Naive thymus-derived CD4-positive, alpha-beta T cell (primary cell): Measurements from ENCODE around the gene LTA. TPM values are rescaled to one million over a fixed set of nuclear protein-coding genes. Genes with fewer than 3 reads are reported as not detected.

Experiments
- ATAC-seq: fragments of 150-1000 bp; cut with Tn5 transposase; 2 replicates; pipeline ENCODE4 v1.10.0; 2021; ENCODE audit warnings: mild to moderate bottlenecking, moderate library complexity
- CTCF ChIA-PET: fragments of 350-600 bp; sonication (Branson Sonifier 250); formaldehyde crosslinking; loops from one replicate; lab custom pipeline; 2021; ENCODE audit warnings: antibody characterized with exemption; lab: Charles Lee
- POLR2A ChIA-PET: fragments of 350-600 bp; sonication (Branson Sonifier 250); formaldehyde crosslinking; loops from one replicate; lab custom pipeline; 2021; ENCODE audit warnings: antibody characterized with exemption, inconsistent platforms; lab: Charles Lee
- DNase-seq, 9 donors: peaks; one replicate each; pipeline versions ENCODE4 v3.0.0 to v3.0.0-alpha.2; 2020 to 2022; ENCODE audit warnings: mixed read lengths in 1 of 9
- H3K27ac ChIP-seq: one replicate; pipeline ENCODE4 v1.7.0; 2013; ENCODE audit warnings: mild to moderate bottlenecking, low read depth, low read length, moderate library complexity
- H3K27me3 ChIP-seq, 2 donors: one replicate each; pipeline ENCODE4 v1.7.0; 2013; ENCODE audit warnings: low read length in 2 of 2, mild to moderate bottlenecking in 2 of 2, moderate library complexity in 2 of 2; ENCODE audit not compliant: control insufficient read depth in 2 of 2, insufficient read depth in 2 of 2
- H3K36me3 ChIP-seq, 3 experiments: 1 replicate in 2 of 3; 2 replicates in 1 of 3; pipeline ENCODE4 v1.7.0; 2013; ENCODE audit warnings: low read length in 3 of 3, mild to moderate bottlenecking in 3 of 3, moderate library complexity in 1 of 3; ENCODE audit not compliant: insufficient read depth in 3 of 3, control insufficient read depth in 2 of 3
- H3K4me1 ChIP-seq, 2 donors: one replicate each; pipeline ENCODE4 v1.7.0; 2013; ENCODE audit warnings: low read length in 2 of 2, mild to moderate bottlenecking in 2 of 2, moderate library complexity in 1 of 2; ENCODE audit not compliant: control insufficient read depth in 2 of 2, insufficient read depth in 2 of 2
- H3K4me3 ChIP-seq: 2 replicates; pipeline ENCODE4 v1.7.0; 2013; ENCODE audit warnings: mild to moderate bottlenecking, low read length
- H3K9me3 ChIP-seq, 3 experiments: 1 replicate in 2 of 3; 2 replicates in 1 of 3; pipeline ENCODE4 v1.7.0; 2013; ENCODE audit warnings: low read length in 3 of 3; ENCODE audit not compliant: control insufficient read depth in 2 of 3
- H3K27ac Mint-ChIP-seq, 9 donors: one replicate each; pipeline ENCODE4 v1.8.0; 2020 to 2022; ENCODE audit warnings: mixed read lengths in 9 of 9, mild to moderate bottlenecking in 8 of 9, moderate library complexity in 5 of 9, inconsistent platforms in 2 of 9
- H3K27me3 Mint-ChIP-seq, 5 donors: one replicate each; pipeline ENCODE4 v1.8.0; 2021 to 2022; ENCODE audit warnings: mixed read lengths in 5 of 5, mild to moderate bottlenecking in 1 of 5
- H3K36me3 Mint-ChIP-seq, 5 donors: one replicate each; pipeline ENCODE4 v1.8.0; 2020 to 2022; ENCODE audit warnings: mixed read lengths in 5 of 5, mild to moderate bottlenecking in 3 of 5, inconsistent platforms in 1 of 5
- H3K4me1 Mint-ChIP-seq, 7 donors: one replicate each; pipeline ENCODE4 v1.8.0; 2020 to 2022; ENCODE audit warnings: mixed read lengths in 7 of 7, mild to moderate bottlenecking in 3 of 7, inconsistent platforms in 1 of 7
- H3K4me3 Mint-ChIP-seq, 10 donors: one replicate each; pipeline ENCODE4 v1.8.0; 2020 to 2022; ENCODE audit warnings: mild to moderate bottlenecking in 10 of 10, mixed read lengths in 10 of 10, moderate library complexity in 6 of 10, inconsistent platforms in 2 of 10
- H3K9me3 Mint-ChIP-seq, 11 donors: one replicate each; pipeline ENCODE4 v1.8.0; 2020 to 2022; ENCODE audit warnings: mixed read lengths in 11 of 11, mild to moderate bottlenecking in 4 of 11, inconsistent platforms in 1 of 11, moderate library complexity in 1 of 11
- intact Hi-C, 2 donors: fragments of 100-400 bp; cut with micrococcal nuclease; formaldehyde crosslinking; loops; one replicate each; pipeline ENCODE4 v1.15.1; 2023
- polyA plus RNA-seq, 2 donors: library from polyadenylated mRNA; unstranded; fragments of 300-500 nt; fragmentation: Illumina TruSeq; gene quantifications; one replicate each; pipeline ENCODE4 v1.2.3, GENCODE V29; 2021
- total RNA-seq, 6 experiments: library from RNA in 5 of 6; stranded (reverse) in 5 of 6; gene quantifications; 1 replicate in 5 of 6; 2 replicates in 1 of 6; pipeline ENCODE4 v1.2.3 and lab custom pipeline; 2021 to 2026

Gene LTA
- total and polyA plus RNA-seq, 7 experiments from 2014 or later = 12.3 to 110 (median 20.7) TPM

GRCh38 chr6:31576897-31577578 is 4.9 kb downstream of the LTA start:
- CTCF ChIA-PET = interaction anchor here (0.9 to 18.2 kb wide), 8 partner anchors 8 to 82 kb away, joined by 3 to 687 read pairs (median 6); partner anchors contain the start of genes ATP6V1G2, LST1, LTB and NCR3
- ATAC-seq = no peak

GRCh38 chr6:31577579-31577966 is 5.5 kb downstream of the LTA start:
- H3K27ac Mint-ChIP-seq = peak overlapping the region in 8 of 9 donors; percentile 93 to 99 (median 98)
- H3K9me3 Mint-ChIP-seq = no peaks in the 10 kb centered on the region
- Histone ChIP-seq H3K4me1 (peaks cover 50 to 58% of the 10 kb centered on the region in 2 donors), H3K27ac (peak overlapping the region; percentile 97), H3K27me3 (no peaks in the 10 kb centered on the region), H3K36me3 (peaks cover 4 to 20% (median 5%) of the 10 kb centered on the region in 3 experiments), H3K4me3 (peak overlapping the region; percentile 77), H3K9me3 (no peaks in the 10 kb centered on the region)
- H3K36me3 Mint-ChIP-seq = peaks cover 11 to 68% (median 16%) of the 10 kb centered on the region in 5 donors
- peaks cover 57 to 83% (median 75%) of the 10 kb centered on the region in 7 donors for H3K4me1 Mint-ChIP-seq
- DNase-seq (no peak), ATAC-seq (no peak)
- H3K27me3 Mint-ChIP-seq = peaks cover 0 to 3% (median 0%) of the 10 kb centered on the region in 5 donors
- intact Hi-C loops = loop anchor here in 1 of 2 donors (5.0 kb wide), 1 partner anchor 160 kb away; the partner anchor contains the start of gene CLIC1
- peak overlapping the region; percentile 85 to 99 (median 93) for H3K4me3 Mint-ChIP-seq
- ChIA-PET CTCF (interaction anchor here (0.9 to 18.2 kb wide), 5 partner anchors 7 to 27 kb away, joined by 3 to 687 read pairs (median 41); partner anchors contain the start of genes ATP6V1G2, LST1, LTB and NCR3), POLR2A (interaction anchor here (53.8 to 66.4 kb wide), 2 partner anchors 13 to 18 kb away, joined by 3078 read pairs; partner anchors contain the start of genes AIF1, ATP6V1G2, DDX39B and LST1)

More at GRCh38 chr6:31576897-31577578, 4.9 kb downstream of the LTA start:
- Mint-ChIP-seq H3K4me1 (peaks cover 54 to 84% (median 76%) of the 10 kb centered on the region in 7 donors), H3K4me3 (peak overlapping the region; percentile 85 to 99 (median 93)), H3K36me3 (peaks cover 11 to 69% (median 16%) of the 10 kb centered on the region in 5 donors), H3K27ac (peak overlapping the region; percentile 93 to 99 (median 99)), H3K27me3 (peaks cover 0 to 3% (median 0%) of the 10 kb centered on the region in 5 donors), H3K9me3 (no peaks in the 10 kb centered on the region)
- H3K9me3 ChIP-seq = no peaks in the 10 kb centered on the region
- peaks cover 50 to 56% of the 10 kb centered on the region in 2 donors for H3K4me1 ChIP-seq
- POLR2A ChIA-PET = interaction anchor here (0.7 to 66.4 kb wide), 4 partner anchors 13 to 82 kb away, joined by 3 to 3078 read pairs (median 1544); partner anchors contain the start of genes AIF1, ATP6V1G2, BAG6 and DDX39B
- H3K36me3 ChIP-seq = peaks cover 4 to 19% (median 5%) of the 10 kb centered on the region in 3 experiments
- H3K27me3 ChIP-seq = no peaks in the 10 kb centered on the region
- H3K4me3 ChIP-seq = peak overlapping the region; percentile 77
- H3K27ac ChIP-seq = peak overlapping the region; percentile 97
- intact Hi-C loops = loop anchor here in 1 of 2 donors (1.0 to 5.0 kb wide), 2 partner anchors 9 to 160 kb away; partner anchors contain the start of gene CLIC1
- DNase-seq = peak in 1 of 9 donors; percentile 65

- H3K4me1 Mint-ChIP-seq = peaks cover 56 to 81% (median 72%) of the 10 kb centered on the region in 7 donors
- H3K36me3 Mint-ChIP-seq = peaks cover 11 to 71% (median 19%) of the 10 kb centered on the region in 5 donors
- H3K4me3 ChIP-seq = peak overlapping the region; percentile 25
- H3K9me3 Mint-ChIP-seq = no peaks in the 10 kb centered on the region
- H3K9me3 ChIP-seq = no peaks in the 10 kb centered on the region
- peaks cover 0 to 3% (median 0%) of the 10 kb centered on the region in 5 donors for H3K27me3 Mint-ChIP-seq
- peak overlapping the region; percentile 80 to 100 (median 99) for H3K4me3 Mint-ChIP-seq
- DNase-seq = no peak
- peak overlapping the region; percentile 94 to 100 (median 97) for H3K27ac Mint-ChIP-seq
- ChIA-PET CTCF (interaction anchor here (0.6 to 18.2 kb wide), 5 partner anchors 7 to 163 kb away, joined by 3 to 687 read pairs (median 41); partner anchors contain the start of genes ATP6V1G2, LST1, LTB and NCR3), POLR2A (interaction anchor here (0.6 to 66.4 kb wide), 5 partner anchors 14 to 907 kb away, joined by 3 to 3078 read pairs (median 36); partner anchors contain the start of genes AIF1, ATP6V1G2, C6orf47 and DDX39B)
- peaks cover 4 to 20% (median 5%) of the 10 kb centered on the region in 3 experiments for H3K36me3 ChIP-seq
- peak overlapping the region; percentile 97 for H3K27ac ChIP-seq
- H3K4me1 ChIP-seq = peaks cover 49 to 56% of the 10 kb centered on the region in 2 donors
- no peak for ATAC-seq
- H3K27me3 ChIP-seq = no peaks in the 10 kb centered on the region
- intact Hi-C loops = loop anchor here in 1 of 2 donors (5.0 kb wide), 1 partner anchor 159 kb away; the partner anchor contains the start of gene CLIC1
Measured at GRCh38 chr6:31578184-31579118, 6.4 kb downstream of the LTA start.

DNA sequence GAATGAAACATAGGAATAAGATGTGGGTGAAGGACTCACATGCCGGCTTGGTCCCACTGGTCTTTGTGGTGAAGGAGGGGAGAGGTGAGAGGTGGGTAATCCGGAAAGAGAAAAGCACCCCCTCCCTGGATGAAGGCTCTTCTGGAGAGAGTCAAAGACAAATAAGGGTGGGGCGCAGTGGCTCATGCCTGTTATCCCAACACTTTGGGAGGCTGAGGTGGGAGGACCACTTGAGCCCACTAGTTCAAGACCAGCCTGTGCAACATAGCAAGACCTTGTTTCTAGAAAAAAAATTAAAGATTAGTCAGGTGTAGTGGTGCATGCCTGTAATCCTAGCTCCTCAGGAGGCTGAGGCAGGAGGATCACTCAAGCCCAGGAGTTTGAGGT is 7.0 kb downstream of the LTA start:
- Histone ChIP-seq H3K27me3 (no peaks in the 10 kb centered on the region), H3K4me3 (peak overlapping the region; percentile 97), H3K36me3 (peaks cover 4 to 20% (median 5%) of the 10 kb centered on the region in 3 experiments), H3K9me3 (no peaks in the 10 kb centered on the region), H3K27ac (peak overlapping the region; percentile 97), H3K4me1 (peaks cover 50 to 56% of the 10 kb centered on the region in 2 donors)
- Mint-ChIP-seq H3K27me3 (peaks cover 0 to 3% (median 0%) of the 10 kb centered on the region in 5 donors), H3K9me3 (no peaks in the 10 kb centered on the region), H3K4me1 (peaks cover 52 to 80% (median 68%) of the 10 kb centered on the region in 7 donors), H3K36me3 (peaks cover 11 to 68% (median 17%) of the 10 kb centered on the region in 5 donors), H3K4me3 (peak overlapping the region; percentile 80 to 100 (median 99)), H3K27ac (peak overlapping the region; percentile 94 to 100 (median 97))
- DNase-seq = no peak
- CTCF ChIA-PET = interaction anchor here (4.2 to 18.2 kb wide), 3 partner anchors 9 to 28 kb away, joined by 22 to 687 read pairs (median 298); partner anchors contain the start of genes ATP6V1G2, NCR3 and NFKBIL1
- POLR2A ChIA-PET = interaction anchor here (0.9 to 66.4 kb wide), 6 partner anchors 15 to 115 kb away, joined by 3 to 3078 read pairs (median 22); partner anchors contain the start of genes AIF1, ATP6V1G2, C6orf47 and DDX39B
- intact Hi-C loops = loop anchor here in 1 of 2 donors (5.0 kb wide), 1 partner anchor 158 kb away; the partner anchor contains the start of gene CLIC1
- ATAC-seq = no peak

DNA sequence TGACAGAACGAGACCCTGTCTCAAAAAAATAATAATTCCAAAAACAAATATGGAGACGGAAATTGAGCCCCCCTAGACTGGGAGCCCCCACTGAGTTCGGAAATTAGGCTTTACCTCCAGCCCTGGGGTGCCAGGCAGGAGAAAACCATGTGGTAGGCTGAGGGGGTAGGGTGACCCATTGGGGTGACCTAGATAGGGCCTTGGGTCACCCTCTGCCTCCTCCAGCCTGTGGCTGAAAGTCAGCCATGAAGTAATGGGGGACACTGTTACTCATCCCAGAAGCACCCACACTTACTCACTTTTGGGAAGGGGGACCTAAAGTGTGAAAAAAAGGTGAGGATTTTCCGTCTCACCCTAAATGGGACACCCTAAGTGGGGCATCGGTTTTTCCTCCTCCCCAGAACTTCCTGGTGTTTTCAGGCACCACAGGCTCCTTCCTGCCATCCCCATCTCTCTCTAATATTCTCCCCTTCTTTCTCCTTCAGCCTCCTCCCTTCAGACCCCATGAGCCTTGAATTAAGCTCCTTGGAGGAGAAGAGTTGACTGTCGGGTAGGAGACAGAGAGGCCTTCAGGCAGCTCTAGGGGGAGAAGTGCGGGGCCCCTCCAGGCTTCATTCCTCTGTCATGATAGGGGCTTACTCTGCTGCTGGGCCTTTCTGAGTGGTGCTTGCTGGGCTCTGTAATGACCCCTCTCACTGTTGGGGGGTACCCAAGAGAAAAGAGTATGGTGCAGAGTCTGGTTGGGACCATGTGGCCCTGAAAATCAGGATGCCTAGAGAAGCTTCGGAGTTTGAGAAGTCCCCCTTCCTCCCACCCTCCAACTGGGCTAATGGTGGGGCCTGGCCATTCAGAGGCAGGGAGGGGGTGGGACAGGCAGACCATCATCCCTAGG is 7.7 kb downstream of the LTA start:
- peak overlapping the region; percentile 88 to 100 (median 99) for H3K4me3 Mint-ChIP-seq
- ChIA-PET CTCF (interaction anchor here (0.6 to 18.2 kb wide), 11 partner anchors 9 to 251 kb away, joined by 3 to 687 read pairs (median 6); partner anchors contain the start of genes ATP6V1G2, DDX39B, NCR3 and NFKBIL1), POLR2A (interaction anchor here (0.6 to 66.4 kb wide), 13 partner anchors 16 to 1236 kb away, joined by 3 to 3078 read pairs (median 4); partner anchors contain the start of genes AIF1, ATP6V1G2, C6orf47 and DDX39B)
- peak overlapping the region; percentile 97 for H3K27ac ChIP-seq
- H3K27me3 ChIP-seq = no peaks in the 10 kb centered on the region
- no peak for ATAC-seq
- H3K4me1 Mint-ChIP-seq = peaks cover 46 to 80% (median 67%) of the 10 kb centered on the region in 7 donors
- no peaks in the 10 kb centered on the region for H3K9me3 Mint-ChIP-seq
- H3K4me1 ChIP-seq = peaks cover 50 to 54% of the 10 kb centered on the region in 2 donors
- H3K36me3 Mint-ChIP-seq = peaks cover 11 to 66% (median 16%) of the 10 kb centered on the region in 5 donors
- peak overlapping the region; percentile 94 to 100 (median 97) for H3K27ac Mint-ChIP-seq
- peak in 1 of 9 donors; percentile 47 for DNase-seq
- no peaks in the 10 kb centered on the region for H3K9me3 ChIP-seq
- intact Hi-C loops = loop anchor here (1.0 to 5.0 kb wide), 7 partner anchors 7 to 158 kb away; partner anchors contain the start of genes CLIC1 (in 1 of the 2) and LTA (in 1 of the 2)
- H3K27me3 Mint-ChIP-seq = peaks cover 0 to 3% (median 0%) of the 10 kb centered on the region in 5 donors
- peak overlapping the region; percentile 97 for H3K4me3 ChIP-seq
- H3K36me3 ChIP-seq = peaks cover 4 to 20% (median 5%) of the 10 kb centered on the region in 3 experiments
